Activated CD4-positive, alpha-beta T cell treated with anti-CD3 and anti-CD28 coated beads for 36 hours (primary cell): ENCODE results near the gene NPEPPS. TPM values are rescaled to one million over a fixed set of nuclear protein-coding genes. Genes with fewer than 3 reads are reported as not detected.

Experiments
- ATAC-seq: fragments of 200-7000 bp; cut with Tn5 transposase; one replicate; pipeline ENCODE4 v1.10.0; 2021; ENCODE audit warnings: mild to moderate bottlenecking, moderate library complexity
- CTCF ChIA-PET: fragments of 350-600 bp; sonication (Branson Sonifier 250); formaldehyde crosslinking; loops from one replicate; lab custom pipeline; 2021; ENCODE audit warnings: antibody characterized with exemption; lab: Charles Lee
- POLR2A ChIA-PET: fragments of 350-600 bp; sonication (Branson Sonifier 250); formaldehyde crosslinking; loops from one replicate; lab custom pipeline; 2021; ENCODE audit warnings: antibody characterized with exemption, inconsistent platforms; lab: Charles Lee
- DNase-seq: peaks from one replicate; pipeline ENCODE4 v3.0.0-alpha.2; 2020
- H3K27ac Mint-ChIP-seq: one replicate; pipeline ENCODE4 v1.8.0; 2021; ENCODE audit warnings: mixed read lengths
- H3K27me3 Mint-ChIP-seq: one replicate; pipeline ENCODE4 v1.8.0; 2021; ENCODE audit warnings: mixed read lengths
- H3K36me3 Mint-ChIP-seq: one replicate; pipeline ENCODE4 v1.8.0; 2021; ENCODE audit warnings: low read depth, mixed read lengths
- H3K4me1 Mint-ChIP-seq: one replicate; pipeline ENCODE4 v1.8.0; 2021; ENCODE audit warnings: mixed read lengths
- H3K4me3 Mint-ChIP-seq: one replicate; pipeline ENCODE4 v1.8.0; 2021; ENCODE audit warnings: mild to moderate bottlenecking, moderate library complexity, mixed read lengths
- H3K9me3 Mint-ChIP-seq: one replicate; pipeline ENCODE4 v1.8.0; 2021; ENCODE audit warnings: low read depth, mixed read lengths
- intact Hi-C, 2 experiments: fragments of 100-400 bp; cut with DNase I in 1 of 2; cut with micrococcal nuclease in 1 of 2; formaldehyde crosslinking; loops; one replicate each; pipeline versions ENCODE4 v1.14.2 to v1.15.1; 2022 to 2024; cut with DNase I, micrococcal nuclease
- total RNA-seq, 2 experiments: library from RNA; stranded (reverse); gene quantifications; one replicate each; pipeline ENCODE4 v1.2.3, GENCODE V29; 2021

The NPEPPS gene
- total RNA-seq, 2 experiments from 2014 or later: 121 to 152 TPM

DNA sequence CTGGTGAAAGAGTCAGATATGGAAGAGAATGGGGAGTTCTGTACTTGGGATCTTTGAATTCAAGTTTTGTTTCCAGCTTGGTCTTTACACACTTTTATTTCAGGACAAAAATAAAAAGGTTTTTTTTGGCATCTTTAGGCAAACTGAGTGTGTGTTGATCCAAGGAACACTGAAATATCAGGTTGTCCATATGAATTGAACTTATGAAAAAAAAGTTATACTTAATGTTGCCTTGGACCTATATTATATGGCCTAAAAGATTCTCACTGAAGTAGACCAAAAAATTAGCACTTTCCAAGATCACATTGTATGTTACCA, 133.7 kb downstream of the NPEPPS start:
- Mint-ChIP-seq H3K4me1 (peaks cover 29% of the 10 kb centered on the region), H3K9me3 (no peaks in the 10 kb centered on the region), H3K27me3 (no peaks in the 10 kb centered on the region), H3K27ac (peak overlapping the region; percentile 83), H3K4me3 (no peak overlapping the region), H3K36me3 (peaks cover 72% of the 10 kb centered on the region)
- intact Hi-C loops: loop anchor here (1.0 to 10.0 kb wide), 7 partner anchors 33 to 140 kb away; partner anchors contain the start of gene TBX21 (in 2 of the 2)
- ChIA-PET POLR2A (interaction anchor here (0.7 to 2.9 kb wide), 3 partner anchors 15 to 70 kb away, joined by 4 to 21 read pairs (median 14); partner anchors contain the start of gene KPNB1), CTCF (interaction anchor here (1.1 to 5.5 kb wide), 20 partner anchors 13 to 527 kb away, joined by 3 to 71 read pairs (median 5); partner anchors contain the start of genes KPNB1 and TBX21)
- no peak for ATAC-seq
- no peak for DNase-seq

- no peak for DNase-seq
- CTCF ChIA-PET: interaction anchor here (0.9 to 5.5 kb wide), 12 partner anchors 9 to 78 kb away, joined by 3 to 71 read pairs (median 4); partner anchors contain the start of gene KPNB1
- intact Hi-C loops: loop anchor here (2.0 to 10.0 kb wide), 3 partner anchors 67 to 139 kb away; partner anchors contain the start of gene TBX21 (in 1 of the 2)
- Mint-ChIP-seq H3K36me3 (peaks cover 75% of the 10 kb centered on the region), H3K4me3 (no peak overlapping the region), H3K9me3 (no peaks in the 10 kb centered on the region), H3K27ac (no peak overlapping the region), H3K4me1 (peaks cover 31% of the 10 kb centered on the region), H3K27me3 (no peaks in the 10 kb centered on the region)
- no peak for ATAC-seq
- POLR2A ChIA-PET: interaction anchor here (1.1 to 2.9 kb wide), 4 partner anchors 11 to 25 kb away, joined by 5 to 14 read pairs (median 6); partner anchors contain the start of gene KPNB1
Measured at GRCh38 chr17:47665655-47666054, 134.7 kb downstream of the NPEPPS start.

DNA sequence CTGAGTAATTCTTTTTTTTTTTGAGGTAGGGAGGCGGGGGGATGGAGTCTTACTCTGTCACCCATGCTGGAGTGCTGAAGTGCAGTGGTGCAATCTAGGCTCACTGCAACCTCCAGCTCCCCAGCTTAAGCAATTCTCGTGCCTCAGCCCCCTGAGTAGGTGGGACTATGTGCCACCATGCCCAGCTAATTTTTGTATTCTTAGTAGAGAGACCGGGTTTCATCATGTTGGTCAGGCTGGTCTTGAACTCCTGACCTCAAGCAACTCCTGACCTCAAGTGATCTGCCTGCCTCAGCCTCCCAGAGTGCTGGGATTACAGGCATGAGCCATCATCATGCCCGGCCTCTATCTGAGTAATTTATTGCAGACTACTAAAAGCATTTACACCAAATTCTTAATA, 138.2 kb downstream of the NPEPPS start:
- POLR2A ChIA-PET: interaction anchor here (0.6 kb wide), 2 partner anchors 12 to 217 kb away, joined by 4 to 6 read pairs; no protein-coding TSS in a partner anchor
- CTCF ChIA-PET: no interaction called here
- no peaks in the 10 kb centered on the region for H3K27me3 Mint-ChIP-seq
- no peaks in the 10 kb centered on the region for H3K9me3 Mint-ChIP-seq
- ATAC-seq: no peak
- H3K27ac Mint-ChIP-seq: no peak overlapping the region
- H3K4me1 Mint-ChIP-seq: peaks cover 28% of the 10 kb centered on the region
- peaks cover 80% of the 10 kb centered on the region for H3K36me3 Mint-ChIP-seq
- intact Hi-C loops: loop anchor here in 1 of 2 experiments (10.0 kb wide), 1 partner anchor 136 kb away; no protein-coding TSS in a partner anchor
- DNase-seq: no peak
- no peak overlapping the region for H3K4me3 Mint-ChIP-seq

DNA sequence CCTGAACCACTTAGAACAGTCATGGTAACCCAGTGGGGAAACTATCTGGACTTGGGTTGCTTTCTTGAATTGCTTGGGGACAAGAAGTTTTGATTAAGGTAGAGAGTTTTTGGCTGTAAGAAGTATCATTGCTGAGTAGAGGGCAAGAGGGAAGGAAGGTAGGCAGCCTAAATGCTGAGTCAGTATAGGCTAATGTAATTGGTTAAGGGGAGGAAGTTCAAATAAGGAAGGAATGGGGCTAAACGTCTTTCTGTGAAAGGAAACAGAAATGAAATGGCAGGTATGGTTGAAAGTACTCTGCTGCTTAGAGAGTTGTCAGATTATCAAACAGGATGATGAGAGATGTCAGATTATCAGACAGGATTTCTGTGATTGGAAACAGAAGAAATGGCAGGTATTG, 139.2 kb downstream of the NPEPPS start:
- Mint-ChIP-seq H3K27me3 (no peaks in the 10 kb centered on the region), H3K4me1 (peaks cover 31% of the 10 kb centered on the region), H3K27ac (peak overlapping the region; percentile 77), H3K9me3 (no peaks in the 10 kb centered on the region), H3K4me3 (no peak overlapping the region), H3K36me3 (peaks cover 83% of the 10 kb centered on the region)
- DNase-seq (no peak), ATAC-seq (peak; percentile 64)
- CTCF ChIA-PET: no interaction called here
- POLR2A ChIA-PET: interaction anchor here (0.8 to 1.4 kb wide), 2 partner anchors 21 to 72 kb away, joined by 3 to 6 read pairs; partner anchors contain the start of gene KPNB1
- intact Hi-C loops: no loop called here

Other genes with a start within 250 kb of the NPEPPS start
- gene EFCAB13, start 207.2 kb upstream of the NPEPPS start, total RNA-seq: 1 to 10 TPM; 4.6 to 5.9 TPM
- 100 to 1,000 TPM; 640 to 656 TPM for gene KPNB1, start 118.8 kb downstream of the NPEPPS start, total RNA-seq
- 10 to 100 TPM; 21.8 to 23.1 TPM for gene TBKBP1, start 163.1 kb downstream of the NPEPPS start, total RNA-seq
- gene TBX21, start 202.1 kb downstream of the NPEPPS start, total RNA-seq: 10 to 100 TPM; 73.4 to 76.8 TPM